ENCODE data around the gene HHAT.
A peak's percentile ranks its signal among the peaks of the same experiment; 100 is the strongest.

Gene HHAT

GRCh38 chr1:210532223-210532598, 203.5 kb downstream of the HHAT start:
- DNase-seq (ENCODE audit: extremely low read depth in 1 of 2, low read depth in 1 of 2): no peak

- no peak for DNase-seq (ENCODE audit: extremely low read depth in 1 of 2, low read depth in 1 of 2)
These were observed 207.1 kb downstream of the HHAT start for GRCh38 chr1:210535761-210536160.

DNA sequence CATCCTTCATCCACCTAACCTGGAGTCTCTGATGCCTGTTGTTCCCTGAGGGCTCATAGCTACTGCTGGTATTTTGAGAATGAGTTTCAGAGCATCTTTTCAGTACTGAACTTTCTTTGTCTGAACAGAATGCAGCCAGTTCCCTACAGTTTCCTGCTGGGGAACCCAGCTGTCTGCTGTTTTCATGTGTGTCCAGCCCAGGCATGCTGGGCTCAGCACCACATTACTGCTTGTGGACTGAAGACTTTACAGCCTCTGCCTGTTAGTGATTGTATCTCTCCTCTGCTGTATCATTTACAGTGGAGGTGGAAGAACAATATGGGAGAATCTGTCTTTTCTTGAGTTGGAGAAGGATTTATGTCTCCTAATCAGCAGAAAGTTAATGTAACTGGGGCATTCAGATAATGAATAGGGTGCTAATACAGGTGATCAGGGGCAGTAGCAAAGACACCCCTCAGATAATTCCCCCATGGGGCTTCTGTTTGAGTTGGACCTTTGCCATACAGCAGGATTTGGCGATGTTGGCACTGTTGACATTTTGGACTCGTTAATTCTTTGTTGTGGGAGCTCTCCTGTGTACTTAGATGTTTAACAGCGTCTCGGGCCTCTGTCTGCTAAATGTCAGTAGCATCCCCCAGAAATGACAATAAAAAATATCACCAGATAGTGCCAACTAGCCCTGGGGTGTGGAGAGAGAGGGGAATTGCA, 207.7 kb downstream of the HHAT start:
- no peak for DNase-seq (ENCODE audit: extremely low read depth in 1 of 2, low read depth in 1 of 2)

- DNase-seq (ENCODE audit: extremely low read depth in 1 of 2, low read depth in 1 of 2): no peak
These were observed 211.6 kb downstream of the HHAT start for GRCh38 chr1:210540288-210540687.

DNA sequence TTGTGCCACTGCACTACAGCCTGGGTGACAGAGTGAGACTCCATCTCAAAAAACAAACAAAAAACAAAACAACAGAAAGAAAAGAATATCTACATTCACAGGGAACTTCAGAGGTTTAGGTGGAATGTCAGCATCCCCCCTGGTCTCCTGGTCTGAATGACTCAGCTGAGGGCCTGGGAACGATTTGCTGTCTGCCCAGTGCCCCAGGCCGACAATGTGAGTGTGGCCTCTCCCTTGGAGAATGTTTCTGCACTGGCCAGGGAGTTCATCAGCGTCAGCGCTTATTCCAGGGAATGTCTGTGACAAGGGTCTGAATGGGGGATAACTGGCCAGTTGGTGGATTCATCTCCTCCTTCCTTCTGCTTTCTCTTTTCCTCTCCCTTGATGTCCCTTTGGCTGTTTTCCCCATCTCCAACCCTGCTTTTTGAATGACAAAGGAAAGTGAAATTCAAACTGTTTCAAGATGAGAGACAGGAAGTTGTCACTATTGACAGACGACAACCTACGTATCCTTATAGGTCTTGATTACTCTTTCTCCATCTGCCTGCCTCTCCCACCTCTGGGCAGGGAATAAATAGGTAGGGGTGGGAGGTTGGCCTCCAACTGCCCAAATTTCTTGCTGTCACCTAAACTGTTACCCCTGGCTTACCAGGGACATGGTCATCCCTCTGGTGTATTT, 213.1 kb downstream of the HHAT start:
- DNase-seq (ENCODE audit: extremely low read depth in 1 of 2, low read depth in 1 of 2): no peak

GRCh38 chr1:210551899-210552298, 223.2 kb downstream of the HHAT start:
- no peak for DNase-seq (ENCODE audit: extremely low read depth in 1 of 2, low read depth in 1 of 2)

GRCh38 chr1:210553711-210554110, 225.0 kb downstream of the HHAT start:
- no peak for DNase-seq (ENCODE audit: extremely low read depth in 1 of 2, low read depth in 1 of 2)

- no peak for DNase-seq (ENCODE audit: extremely low read depth in 1 of 2, low read depth in 1 of 2)
These were observed 225.7 kb downstream of the HHAT start for GRCh38 chr1:210554382-210554781.

DNA sequence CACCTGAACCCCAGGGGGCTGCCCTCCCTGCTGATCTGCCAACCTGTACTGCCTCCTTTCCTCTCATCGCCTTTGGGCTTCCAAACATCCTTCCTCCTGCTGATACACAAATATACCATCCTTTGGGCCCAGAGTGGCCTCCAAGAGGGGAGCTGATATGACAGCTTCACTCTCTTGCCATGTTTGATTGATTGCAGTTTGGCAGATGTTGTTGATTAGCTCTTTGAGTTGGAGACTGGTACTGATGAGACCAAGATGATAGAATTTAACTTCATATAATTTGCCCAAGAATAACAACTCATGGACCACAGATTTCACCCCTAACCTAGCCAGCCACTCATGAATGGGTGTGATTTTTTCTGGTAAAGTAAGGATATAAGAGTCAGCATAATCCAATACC, 227.8 kb downstream of the HHAT start:
- DNase-seq (ENCODE audit: extremely low read depth in 1 of 2, low read depth in 1 of 2): no peak

DNA sequence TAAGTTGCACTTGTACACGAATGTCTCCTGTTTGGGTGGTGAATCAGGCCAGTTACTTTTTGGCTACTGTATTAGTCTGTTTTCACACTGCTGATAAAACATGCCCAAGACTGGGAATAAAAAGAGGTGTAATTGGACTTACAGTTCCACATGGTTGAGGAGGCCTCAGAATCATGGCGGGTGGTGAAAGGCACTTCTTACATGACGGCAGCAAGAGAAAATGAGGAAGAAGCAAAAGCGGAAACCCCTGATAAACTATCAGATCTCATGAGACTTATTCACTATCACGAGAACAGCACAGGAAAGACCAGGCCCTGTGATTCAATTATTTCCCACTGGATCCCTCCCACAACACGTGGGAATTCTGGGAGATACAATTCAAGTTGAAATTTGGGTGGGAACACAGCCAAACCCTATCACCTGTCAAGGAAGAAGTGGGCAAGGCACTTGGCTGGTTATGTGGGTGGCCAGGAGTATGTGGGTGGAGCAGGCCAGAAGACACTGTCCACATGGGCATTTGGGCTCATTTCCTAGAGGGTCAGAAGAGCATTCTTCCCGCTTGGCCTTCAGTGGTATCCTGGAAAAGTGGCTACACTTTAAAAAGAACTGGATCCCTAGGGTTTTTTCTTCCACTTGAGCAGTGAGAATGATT, 228.8 kb downstream of the HHAT start:
- DNase-seq (ENCODE audit: extremely low read depth in 1 of 2, low read depth in 1 of 2): no peak

- DNase-seq (ENCODE audit: extremely low read depth in 1 of 2, low read depth in 1 of 2): no peak
These were observed 229.6 kb downstream of the HHAT start for GRCh38 chr1:210558302-210558701.

DNA sequence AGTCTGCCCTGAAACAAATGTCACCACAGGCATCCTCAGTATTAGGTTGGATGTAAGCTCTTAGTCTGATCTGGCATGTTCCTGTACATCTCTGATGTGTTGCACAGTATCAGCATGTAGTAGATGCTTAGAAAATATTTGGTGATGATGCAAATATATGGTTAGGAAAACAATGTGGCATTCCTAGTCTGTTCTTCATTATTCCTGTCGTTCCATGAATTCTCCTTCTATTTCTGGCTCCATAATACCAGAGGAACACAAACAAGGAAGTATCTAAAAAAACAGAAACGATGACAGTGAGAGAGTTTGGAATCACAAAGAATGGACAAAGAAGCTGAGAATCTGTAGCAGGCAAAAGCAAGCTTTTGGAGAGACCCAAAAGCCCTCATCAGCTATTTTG, 236.6 kb downstream of the HHAT start:
- DNase-seq (ENCODE audit: extremely low read depth in 1 of 2, low read depth in 1 of 2): no peak

GRCh38 chr1:210568631-210569030, 239.9 kb downstream of the HHAT start:
- DNase-seq (ENCODE audit: extremely low read depth in 1 of 2, low read depth in 1 of 2): no peak

DNA sequence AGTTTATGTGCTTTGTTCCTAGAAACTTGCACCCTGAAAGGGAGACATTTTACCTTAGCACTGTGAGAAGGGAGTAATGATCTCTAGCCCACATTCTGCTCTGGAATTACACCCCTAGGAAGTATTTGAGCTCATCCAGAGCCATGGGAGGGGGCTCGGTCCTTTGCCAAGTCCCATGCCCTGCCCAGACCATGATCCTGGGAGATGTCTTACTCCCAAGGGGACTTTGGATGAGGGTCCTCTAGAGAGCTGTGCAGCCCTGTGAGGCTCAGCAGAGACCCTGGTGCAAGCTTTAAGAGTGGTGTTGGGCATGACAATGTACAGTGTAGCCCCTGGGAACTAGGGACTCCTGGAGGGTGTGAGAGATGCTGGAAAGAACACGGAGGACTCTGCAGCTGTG, 241.4 kb downstream of the HHAT start:
- DNase-seq (ENCODE audit: extremely low read depth in 1 of 2, low read depth in 1 of 2): no peak

DNA sequence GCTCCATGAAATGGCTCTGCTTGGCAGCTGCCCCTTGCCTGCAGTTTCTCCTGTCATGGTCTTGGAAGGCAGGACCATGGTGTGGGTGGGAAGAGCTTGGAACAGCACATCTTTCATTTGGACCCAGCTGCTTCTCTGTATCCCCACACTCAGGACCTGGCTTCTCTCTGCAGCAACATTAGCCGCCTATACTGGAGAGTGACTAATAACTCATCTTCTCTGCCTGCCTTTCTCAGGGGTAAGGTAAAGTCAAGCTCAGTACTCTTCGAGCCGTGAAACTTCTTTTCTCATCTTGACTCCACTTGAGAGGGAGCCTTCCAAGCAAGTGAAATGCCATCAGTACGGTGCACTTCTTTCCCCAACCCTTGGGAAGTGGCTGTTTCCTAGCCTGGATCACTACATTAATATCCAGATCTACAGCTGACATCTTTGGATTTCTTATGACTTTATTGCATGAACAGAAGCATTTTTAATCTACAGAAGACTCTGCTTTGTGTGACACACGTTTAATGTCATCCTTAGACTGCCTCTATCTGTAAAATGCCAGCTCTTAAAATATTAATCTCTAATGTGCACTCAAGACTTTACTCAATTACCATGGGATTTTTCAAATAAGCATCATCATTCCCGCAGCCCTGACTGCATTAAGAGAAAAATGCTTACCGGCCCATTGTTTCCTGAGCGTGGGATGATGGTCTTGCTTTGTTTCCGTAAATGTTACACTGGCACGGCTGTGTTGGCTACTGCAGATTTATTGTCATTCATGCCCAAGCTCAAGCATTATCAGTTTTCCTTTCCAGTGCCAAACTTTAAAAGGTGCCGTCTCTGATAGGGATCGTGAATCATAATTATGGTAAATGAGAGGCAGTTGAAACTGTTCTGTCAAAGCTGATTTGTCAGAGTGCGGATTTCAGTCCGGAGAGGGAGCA, 242.9 kb downstream of the HHAT start:
- DNase-seq (ENCODE audit: extremely low read depth in 1 of 2, low read depth in 1 of 2): no peak

GRCh38 chr1:210573141-210573540, 244.4 kb downstream of the HHAT start:
- no peak for DNase-seq (ENCODE audit: extremely low read depth in 1 of 2, low read depth in 1 of 2)

GRCh38 chr1:210582205-210582970, 253.7 kb downstream of the HHAT start:
- DNase-seq (ENCODE audit: extremely low read depth in 1 of 2, low read depth in 1 of 2): no peak

GRCh38 chr1:210584439-210585113, 255.9 kb downstream of the HHAT start:
- DNase-seq (ENCODE audit: extremely low read depth in 1 of 2, low read depth in 1 of 2): peak; percentile 13 to 44

DNA sequence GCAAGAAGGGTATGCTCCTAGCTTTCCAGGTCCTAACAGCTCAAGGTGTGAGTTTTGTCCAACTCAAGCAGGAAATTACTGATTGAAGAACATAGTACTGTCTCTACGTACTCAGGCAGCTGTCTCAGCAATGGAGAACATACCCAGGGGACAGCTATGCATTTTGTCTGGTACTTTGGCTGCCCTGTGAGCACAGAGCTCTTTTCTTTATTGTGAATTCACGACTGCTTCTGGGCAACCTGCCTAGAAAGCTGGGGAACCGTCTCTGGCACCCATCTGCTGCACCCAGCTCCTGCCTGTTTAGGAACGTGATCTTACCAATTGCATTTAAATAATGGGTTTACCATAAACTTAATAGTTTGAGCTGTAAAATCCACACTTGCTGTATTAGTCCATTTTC, 258.1 kb downstream of the HHAT start:
- DNase-seq (ENCODE audit: extremely low read depth in 1 of 2, low read depth in 1 of 2): no peak

DNA sequence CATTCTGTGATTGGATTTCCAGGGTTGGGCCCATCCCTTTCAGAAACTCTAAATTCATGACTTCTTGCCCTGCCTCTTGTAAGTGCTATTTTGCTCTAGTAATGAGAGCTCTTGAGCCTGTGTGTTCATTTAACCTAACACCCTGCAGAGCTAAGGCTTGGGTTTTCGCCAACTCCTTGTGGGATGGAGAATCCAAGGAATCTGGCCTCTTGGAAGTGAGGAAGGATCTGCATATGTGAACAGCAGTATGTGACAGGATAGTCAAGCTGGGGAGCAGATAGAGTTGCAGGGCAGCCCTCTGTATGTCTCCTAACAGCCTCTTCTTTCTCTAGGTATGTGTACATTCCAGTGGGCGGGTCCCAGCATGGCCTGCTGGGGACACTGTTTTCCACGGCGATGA, 258.9 kb downstream of the HHAT start:
- no peak for DNase-seq (ENCODE audit: extremely low read depth in 1 of 2, low read depth in 1 of 2)
